Coronary artery (tissue), 2 donors: ENCODE measurements around the gene MYOG.

Experiments
- DNase-seq: peaks from one replicate; pipeline ENCODE4 v3.0.0-alpha.2; 2017; ENCODE audit warnings: low spot score
- H3K27ac ChIP-seq, 2 donors: fragments of 200-600 bp; sonication (generic); one replicate each; pipeline ENCODE4 v1.5.1; 2016 to 2019
- H3K4me3 ChIP-seq: fragments of 200-600 bp; sonication (generic); 2 replicates; pipeline ENCODE4 v1.5.1; 2016; ENCODE audit warnings: mild to moderate bottlenecking, moderate library complexity
- CTCF ChIP-seq: fragments of 200-600 bp; sonication (generic); IDR thresholded peaks from one replicate; pipeline ENCODE4 v1.5.1; 2019; ENCODE audit warnings: antibody characterized with exemption

Gene MYOG

GRCh38 chr1:203040513-203041275, 45.1 kb downstream of the MYOG start:
- DNase-seq: no peak
- no peak overlapping the region for H3K27ac ChIP-seq
- TF ChIP-seq CTCF: no peak
- H3K4me3 ChIP-seq: no peak overlapping the region

- H3K4me3 ChIP-seq: no peak overlapping the region
- peak; percentile 24 for DNase-seq
- no peak for TF ChIP-seq CTCF
- no peak overlapping the region for H3K27ac ChIP-seq
Observed at GRCh38 chr1:203039609-203040512, 46.0 kb downstream of the MYOG start.

GRCh38 chr1:203038891-203039608, 46.8 kb downstream of the MYOG start:
- Histone ChIP-seq H3K27ac (peak overlapping the region; percentile 66 to 68), H3K4me3 (peak overlapping the region; percentile 20)
- peak; percentile 74 for DNase-seq
- peak; percentile 85 for TF ChIP-seq CTCF

- H3K4me3 ChIP-seq: peak overlapping the region; percentile 20
- H3K27ac ChIP-seq: peak overlapping the region; percentile 66 to 68
- peak; percentile 86 for DNase-seq
- no peak for TF ChIP-seq CTCF
Observed at GRCh38 chr1:203038217-203038741, 47.5 kb downstream of the MYOG start.

GRCh38 chr1:203037509-203038190, 48.2 kb downstream of the MYOG start:
- Histone ChIP-seq H3K4me3 (no peak overlapping the region), H3K27ac (peak overlapping the region; percentile 66 to 68)
- peak; percentile 62 for DNase-seq
- TF ChIP-seq CTCF: no peak

GRCh38 chr1:203036537-203036936, 49.3 kb downstream of the MYOG start:
- peak; percentile 63 for DNase-seq
- no peak for TF ChIP-seq CTCF
- Histone ChIP-seq H3K27ac (no peak overlapping the region), H3K4me3 (no peak overlapping the region)
